Measurements from ENCODE around the gene BMP8B. TPM values are rescaled to one million over a fixed set of nuclear protein-coding genes. Genes with fewer than 3 reads are reported as not detected.

BMP8B gene
- polyA plus RNA-seq, 1 of the 3 experiments (the other 2 are of a cell fraction) = 0.07 TPM

GRCh38 chr1:39726600-39726999 is 62.1 kb downstream of the BMP8B start:
- H3K9ac ChIP-seq = no peak overlapping the region
- 54% methylated on average over 3 of the region's 3 CpGs for WGBS (ENCODE audit: low lambda C conversion rate)
- H3K4me2 ChIP-seq = no peak overlapping the region
- no peaks in the 10 kb centered on the region for H3K4me1 ChIP-seq (ENCODE audit: control insufficient read depth in 1 of 2, insufficient read depth in 2 of 2, low read depth in 1 of 2, low read length in 1 of 2)
- peaks cover 12% of the 10 kb centered on the region; the same call in 1 of the 2 replicates for H3K27me3 ChIP-seq (ENCODE audit: insufficient read depth)
- H3K9me2 ChIP-seq = no peaks in the 10 kb centered on the region
- POLR2A ChIA-PET = no interaction called here
- no peak for DNase-seq
- H3K9me3 ChIP-seq = no peaks in the 10 kb centered on the region
- H3K27ac ChIP-seq (ENCODE audit: low read depth in 2 of 2, low read length in 1 of 2) = no peak overlapping the region
- no peaks in the 10 kb centered on the region for H3K36me3 ChIP-seq (replicated peaks in 1 of 2; ENCODE audit: control insufficient read depth in 1 of 2, insufficient read depth in 2 of 2, low read length in 1 of 2)
- no peaks in the 10 kb centered on the region for H4K20me1 ChIP-seq (ENCODE audit: insufficient read depth)
- TF ChIP-seq TEAD4 (IDR thresholded peaks at IDR 0.05; ENCODE audit: borderline replicate concordance, insufficient read depth) (no peak), GABPA (IDR thresholded peaks at IDR 0.05; ENCODE audit: low read depth) (no peak), ZBTB33 (IDR thresholded peaks at IDR 0.05; ENCODE audit: borderline replicate concordance, low read depth) (no peak), USF1 (IDR thresholded peaks at IDR 0.05; ENCODE audit: borderline replicate concordance, low read depth) (no peak), POLR2AphosphoS5 (IDR thresholded peaks at IDR 0.05; ENCODE audit: low read depth, low read length) (no peak), FOXM1 (IDR thresholded peaks at IDR 0.05; ENCODE audit: low read depth) (no peak), NRF1 (IDR thresholded peaks at IDR 0.05; ENCODE audit: low read depth, low read length) (no peak), USF2 (IDR thresholded peaks at IDR 0.05; ENCODE audit: borderline replicate concordance, low read depth, low read length) (no peak), TAF1 (IDR thresholded peaks at IDR 0.05; ENCODE audit: borderline replicate concordance, low read depth, low read length) (no peak), MAX (IDR thresholded peaks at IDR 0.05; ENCODE audit: low read depth) (no peak), FOXJ3 (CRISPR knock-in tag; IDR thresholded peaks at IDR 0.05) (no peak), PBX3 (IDR thresholded peaks at IDR 0.05) (no peak)
- no peak overlapping the region for H2AFZ ChIP-seq (ENCODE audit: low read depth)
- H3K4me3 ChIP-seq (ENCODE audit: low read depth in 2 of 2, low read length in 1 of 2) = no peak overlapping the region
- H3F3A ChIP-seq (replicated peaks; ENCODE audit: insufficient read depth) = no peaks in the 10 kb centered on the region
- CTCF ChIA-PET = interaction anchor here (1.4 to 2.0 kb wide), 2 partner anchors 25 to 73 kb away, joined by 3 to 6 read pairs; no protein-coding TSS in a partner anchor
- H3K79me2 ChIP-seq (ENCODE audit: insufficient read depth) = no peaks in the 10 kb centered on the region
